ENCODE measurements around the gene NOTCH1. TPM values are rescaled to one million over a fixed set of nuclear protein-coding genes. Genes with fewer than 3 reads are reported as not detected.

NOTCH1 gene
- total and polyA plus RNA-seq, 2 of the 13 experiments (the other 11 are each of a cell fraction or from before 2014, with no cell fraction given): 0.09 to 0.35 TPM

DNA sequence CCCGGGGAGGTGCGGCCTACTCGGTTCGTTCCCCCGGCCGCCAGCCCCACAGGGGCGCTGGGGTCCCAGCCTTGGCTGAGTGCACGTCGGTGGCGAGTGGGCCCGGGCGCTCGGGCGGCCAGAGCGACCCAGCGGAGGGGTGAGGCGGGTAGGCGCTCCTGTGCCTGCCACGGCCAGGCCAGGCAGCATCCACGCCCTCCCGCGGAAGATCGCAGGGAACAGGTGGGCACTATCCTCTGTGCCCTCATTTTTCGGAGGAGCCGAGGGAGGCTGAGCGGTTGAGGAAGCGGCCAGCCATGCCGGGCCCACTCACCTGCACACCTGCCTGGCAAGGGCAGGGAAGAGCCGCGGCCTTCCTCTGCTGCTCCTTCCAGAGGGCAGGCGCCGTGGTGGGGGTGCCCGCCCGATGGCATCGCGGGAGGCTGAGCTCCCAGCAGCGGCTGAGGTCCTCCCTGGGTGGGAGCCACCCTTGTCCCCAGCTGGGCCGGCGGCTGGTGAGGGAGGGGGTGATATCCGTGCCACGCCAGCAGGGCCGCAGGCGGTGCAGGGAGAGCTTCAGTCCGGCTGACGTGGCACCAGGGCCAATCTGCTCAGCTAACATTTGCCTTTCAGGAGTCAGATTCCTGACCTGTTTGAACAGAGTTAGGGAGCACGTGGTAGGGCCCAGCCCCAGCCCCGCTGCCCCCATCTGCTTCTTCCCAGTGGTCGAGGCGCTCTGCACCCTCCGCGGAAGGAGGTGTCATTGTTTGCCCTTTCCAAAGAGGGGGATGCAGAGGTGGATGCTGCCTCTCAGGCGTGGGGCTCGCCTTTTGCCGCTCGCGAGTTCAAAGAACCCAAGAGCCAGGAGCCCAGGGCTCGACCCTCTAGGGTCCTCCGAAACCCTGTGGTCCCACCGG lies 61.4 kb downstream of the NOTCH1 start (continued):
- TF ChIP-seq, protein P1, sequence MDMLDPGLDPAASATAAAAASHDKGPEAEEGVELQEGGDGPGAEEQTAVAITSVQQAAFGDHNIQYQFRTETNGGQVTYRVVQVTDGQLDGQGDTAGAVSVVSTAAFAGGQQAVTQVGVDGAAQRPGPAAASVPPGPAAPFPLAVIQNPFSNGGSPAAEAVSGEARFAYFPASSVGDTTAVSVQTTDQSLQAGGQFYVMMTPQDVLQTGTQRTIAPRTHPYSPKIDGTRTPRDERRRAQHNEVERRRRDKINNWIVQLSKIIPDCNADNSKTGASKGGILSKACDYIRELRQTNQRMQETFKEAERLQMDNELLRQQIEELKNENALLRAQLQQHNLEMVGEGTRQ (IDR thresholded peaks at IDR 0.05; ENCODE audit: low read depth, low read length): 0 out of 2 replicates have a peak, but pooled peaks have one; percentile 15
- TF ChIP-seq, protein P1 (CRISPR knock-in tag; IDR thresholded peaks at IDR 0.05; ENCODE audit: borderline replicate concordance): 0 out of 2 replicates have a peak, but pooled peaks have one; percentile 34
- TF ChIP-seq RBM22 (optimal IDR thresholded peaks at IDR 0.05; ENCODE audit: low read length) (no peak), IRF2 (CRISPR knock-in tag; IDR thresholded peaks at IDR 0.05) (no peak), SKI (IDR thresholded peaks at IDR 0.05; ENCODE audit: partially characterized antibody) (no peak), RBM39 (IDR thresholded peaks at IDR 0.05; ENCODE audit: low read depth, low read length, poor library complexity, severe bottlenecking) (no peak), SOX5 (CRISPR knock-in tag; IDR thresholded peaks at IDR 0.05; ENCODE audit: borderline replicate concordance) (peak; percentile 9; the same call in 1 of the 2 replicates), IKZF1 (IDR thresholded peaks at IDR 0.05) (no peak), ZNF598 (CRISPR knock-in tag; IDR thresholded peaks at IDR 0.05; ENCODE audit: borderline replicate concordance) (no peak), ZNF563 (CRISPR knock-in tag; IDR thresholded peaks at IDR 0.05) (peak; percentile 59; the same call in 1 of the 2 replicates), ZNF672 (CRISPR knock-in tag; IDR thresholded peaks at IDR 0.05) (no peak), ZNF75D (CRISPR knock-in tag; IDR thresholded peaks at IDR 0.05; ENCODE audit: borderline replicate concordance) (0 out of 2 replicates have a peak, but pooled peaks have one; percentile 71), ZIK1 (CRISPR knock-in tag; IDR thresholded peaks at IDR 0.05; ENCODE audit: borderline replicate concordance, low read depth) (no peak), SAP130 (CRISPR knock-in tag; IDR thresholded peaks at IDR 0.05; ENCODE audit: low read depth) (peak; percentile 74), HNRNPLL (IDR thresholded peaks at IDR 0.05; ENCODE audit: low read depth, low read length, poor library complexity, severe bottlenecking) (peak; percentile 31), GATA4 (IDR thresholded peaks at IDR 0.05; ENCODE audit: borderline replicate concordance, low read depth) (no peak)
- TF ChIP-seq, protein P2, sequence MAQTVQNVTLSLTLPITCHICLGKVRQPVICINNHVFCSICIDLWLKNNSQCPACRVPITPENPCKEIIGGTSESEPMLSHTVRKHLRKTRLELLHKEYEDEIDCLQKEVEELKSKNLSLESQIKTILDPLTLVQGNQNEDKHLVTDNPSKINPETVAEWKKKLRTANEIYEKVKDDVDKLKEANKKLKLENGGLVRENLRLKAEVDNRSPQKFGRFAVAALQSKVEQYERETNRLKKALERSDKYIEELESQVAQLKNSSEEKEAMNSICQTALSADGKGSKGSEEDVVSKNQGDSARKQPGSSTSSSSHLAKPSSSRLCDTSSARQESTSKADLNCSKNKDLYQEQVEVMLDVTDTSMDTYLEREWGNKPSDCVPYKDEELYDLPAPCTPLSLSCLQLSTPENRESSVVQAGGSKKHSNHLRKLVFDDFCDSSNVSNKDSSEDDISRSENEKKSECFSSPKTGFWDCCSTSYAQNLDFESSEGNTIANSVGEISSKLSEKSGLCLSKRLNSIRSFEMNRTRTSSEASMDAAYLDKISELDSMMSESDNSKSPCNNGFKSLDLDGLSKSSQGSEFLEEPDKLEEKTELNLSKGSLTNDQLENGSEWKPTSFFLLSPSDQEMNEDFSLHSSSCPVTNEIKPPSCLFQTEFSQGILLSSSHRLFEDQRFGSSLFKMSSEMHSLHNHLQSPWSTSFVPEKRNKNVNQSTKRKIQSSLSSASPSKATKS (CRISPR knock-in tag; IDR thresholded peaks at IDR 0.05): no peak
- TF ChIP-seq, protein P3, sequence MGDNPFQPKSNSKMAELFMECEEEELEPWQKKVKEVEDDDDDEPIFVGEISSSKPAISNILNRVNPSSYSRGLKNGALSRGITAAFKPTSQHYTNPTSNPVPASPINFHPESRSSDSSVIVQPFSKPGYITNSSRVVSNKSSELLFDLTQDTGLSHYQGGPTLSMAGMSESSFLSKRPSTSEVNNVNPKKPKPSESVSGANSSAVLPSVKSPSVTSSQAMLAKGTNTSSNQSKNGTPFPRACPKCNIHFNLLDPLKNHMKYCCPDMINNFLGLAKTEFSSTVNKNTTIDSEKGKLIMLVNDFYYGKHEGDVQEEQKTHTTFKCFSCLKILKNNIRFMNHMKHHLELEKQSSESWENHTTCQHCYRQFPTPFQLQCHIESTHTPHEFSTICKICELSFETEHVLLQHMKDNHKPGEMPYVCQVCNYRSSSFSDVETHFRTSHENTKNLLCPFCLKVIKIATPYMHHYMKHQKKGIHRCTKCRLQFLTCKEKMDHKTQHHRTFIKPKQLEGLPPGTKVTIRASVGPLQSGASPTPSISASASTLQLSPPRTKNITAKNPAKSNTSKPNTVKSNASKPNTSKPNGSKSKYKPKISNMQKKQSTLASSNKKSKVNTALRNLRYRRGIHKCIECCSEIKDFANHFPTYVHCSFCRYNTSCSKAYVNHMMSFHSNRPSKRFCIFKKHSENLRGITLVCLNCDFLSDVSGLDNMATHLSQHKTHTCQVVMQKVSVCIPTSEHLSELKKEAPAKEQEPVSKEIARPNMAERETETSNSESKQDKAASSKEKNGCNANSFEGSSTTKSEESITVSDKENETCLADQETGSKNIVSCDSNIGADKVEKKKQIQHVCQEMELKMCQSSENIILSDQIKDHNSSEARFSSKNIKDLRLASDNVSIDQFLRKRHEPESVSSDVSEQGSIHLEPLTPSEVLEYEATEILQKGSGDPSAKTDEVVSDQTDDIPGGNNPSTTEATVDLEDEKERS (CRISPR knock-in tag; IDR thresholded peaks at IDR 0.05): no peak
- TF ChIP-seq, protein P4, sequence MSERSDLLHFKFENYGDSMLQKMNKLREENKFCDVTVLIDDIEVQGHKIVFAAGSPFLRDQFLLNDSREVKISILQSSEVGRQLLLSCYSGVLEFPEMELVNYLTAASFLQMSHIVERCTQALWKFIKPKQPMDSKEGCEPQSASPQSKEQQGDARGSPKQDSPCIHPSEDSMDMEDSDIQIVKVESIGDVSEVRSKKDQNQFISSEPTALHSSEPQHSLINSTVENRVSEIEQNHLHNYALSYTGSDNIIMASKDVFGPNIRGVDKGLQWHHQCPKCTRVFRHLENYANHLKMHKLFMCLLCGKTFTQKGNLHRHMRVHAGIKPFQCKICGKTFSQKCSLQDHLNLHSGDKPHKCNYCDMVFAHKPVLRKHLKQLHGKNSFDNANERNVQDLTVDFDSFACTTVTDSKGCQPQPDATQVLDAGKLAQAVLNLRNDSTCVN (CRISPR knock-in tag; IDR thresholded peaks at IDR 0.05; ENCODE audit: borderline replicate concordance): no peak; the same call in 1 of the 2 replicates
